ENCODE data around the gene KRT6B.

DNA sequence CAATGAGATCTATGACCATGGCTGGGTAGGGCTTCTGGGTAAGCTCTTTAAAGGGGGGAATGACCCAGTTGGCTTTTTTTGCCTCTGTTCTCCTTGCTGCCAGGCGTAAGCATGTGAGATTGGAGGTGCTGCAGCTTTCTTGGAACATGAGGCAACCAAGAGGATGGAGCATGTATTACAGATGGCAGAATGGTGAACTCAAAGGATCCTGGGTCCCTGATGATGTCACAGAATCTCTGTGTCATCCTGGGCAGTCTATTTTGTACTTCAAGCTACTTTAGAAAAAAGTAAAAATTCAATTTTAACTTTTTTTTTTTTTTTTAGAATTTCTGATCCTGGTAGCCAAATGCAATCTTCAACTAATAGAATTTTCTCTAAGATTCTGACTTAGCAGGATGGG lies 53.8 kb downstream of the KRT6B start:
- no peak for TF ChIP-seq POLR2A (IDR thresholded peaks at IDR 0.05; ENCODE audit: low read length)
- TF ChIP-seq GATA1 (IDR thresholded peaks at IDR 0.05; ENCODE audit: low read depth, low read length): no peak
